Keratinocyte (primary cell): ENCODE results near the gene FOXO1.

Experiments used
- EZH2 ChIP-seq: IDR thresholded peaks from one replicate; pipeline ENCODE4 v1.6.1; 2012; ENCODE audit warnings: inconsistent platforms, mild to moderate bottlenecking, low read length, moderate library complexity
- TF ChIP-seq, protein P1 (sequence below), 3 experiments: IDR thresholded peaks in 1 of 3; conservative IDR thresholded peaks in 1 of 3; optimal IDR thresholded peaks in 1 of 3; 2 replicates in 2 of 3; 3 replicates in 1 of 3; pipeline versions ENCODE3 to v1.5.1; 2011; ENCODE audit warnings: low read length in 3 of 3, mild to moderate bottlenecking in 3 of 3, moderate library complexity in 2 of 3, control low read depth in 1 of 3, inconsistent platforms in 1 of 3; ENCODE audit not compliant: insufficient read depth in 2 of 3; ENCODE audit errors: extremely low read depth in 1 of 3

DNA sequence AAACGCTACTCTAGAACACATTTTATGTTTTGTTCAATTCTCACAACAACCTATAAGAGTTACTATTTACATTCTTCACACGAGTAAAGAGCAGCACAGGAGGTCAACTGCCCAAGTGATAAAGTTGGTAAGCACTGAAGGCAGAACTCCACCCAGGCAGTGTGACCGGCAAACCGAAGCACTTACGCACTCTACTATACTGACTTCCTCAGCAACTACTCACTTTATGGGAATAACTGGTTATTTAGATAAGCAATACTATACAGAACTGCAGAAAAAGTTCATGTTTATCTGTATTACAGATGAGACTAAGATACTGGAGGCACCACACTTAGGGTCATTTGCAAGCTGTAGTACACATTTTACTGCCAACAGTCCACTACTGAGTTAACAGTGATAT lies 28.8 kb downstream of the FOXO1 start:
- TF ChIP-seq, protein P1, sequence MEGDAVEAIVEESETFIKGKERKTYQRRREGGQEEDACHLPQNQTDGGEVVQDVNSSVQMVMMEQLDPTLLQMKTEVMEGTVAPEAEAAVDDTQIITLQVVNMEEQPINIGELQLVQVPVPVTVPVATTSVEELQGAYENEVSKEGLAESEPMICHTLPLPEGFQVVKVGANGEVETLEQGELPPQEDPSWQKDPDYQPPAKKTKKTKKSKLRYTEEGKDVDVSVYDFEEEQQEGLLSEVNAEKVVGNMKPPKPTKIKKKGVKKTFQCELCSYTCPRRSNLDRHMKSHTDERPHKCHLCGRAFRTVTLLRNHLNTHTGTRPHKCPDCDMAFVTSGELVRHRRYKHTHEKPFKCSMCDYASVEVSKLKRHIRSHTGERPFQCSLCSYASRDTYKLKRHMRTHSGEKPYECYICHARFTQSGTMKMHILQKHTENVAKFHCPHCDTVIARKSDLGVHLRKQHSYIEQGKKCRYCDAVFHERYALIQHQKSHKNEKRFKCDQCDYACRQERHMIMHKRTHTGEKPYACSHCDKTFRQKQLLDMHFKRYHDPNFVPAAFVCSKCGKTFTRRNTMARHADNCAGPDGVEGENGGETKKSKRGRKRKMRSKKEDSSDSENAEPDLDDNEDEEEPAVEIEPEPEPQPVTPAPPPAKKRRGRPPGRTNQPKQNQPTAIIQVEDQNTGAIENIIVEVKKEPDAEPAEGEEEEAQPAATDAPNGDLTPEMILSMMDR (optimal IDR thresholded peaks at IDR 0.05 in 1 of 3, IDR thresholded peaks at IDR 0.05 in 1 of 3, conservative IDR thresholded peaks at IDR 0.05 in 1 of 3; ENCODE audit: extremely low read depth in 1 of 3, insufficient read depth in 2 of 3, low read length in 3 of 3), result no peak
- TF ChIP-seq EZH2, result no peak
